GM12878 (cell line): Measurements from ENCODE around the gene ZNF763. TPM values are rescaled to one million over a fixed set of nuclear protein-coding genes. Genes with fewer than 3 reads are reported as not detected.
"Not testable (repeated sequence)": the region's sequence is repeated elsewhere in the genome, so short reads cannot be mapped to it uniquely, and the experiment has no call there.

Experiments used
- ATAC-seq: fragments of 200-7000 bp; cut with Tn5 transposase; 3 replicates; pipeline ENCODE4 v1.9.1; 2020; ENCODE audit warnings: mild to moderate bottlenecking, moderate library complexity
- BruUV-seq: library from RNA; stranded (reverse); fragments of 400-500 nt; replicated peaks from 2 replicates; lab custom pipeline; 2021; lab: Mats Ljungman, UMichigan
- CTCF ChIA-PET: fragments of 300-600 bp; sonication (Branson Sonifier 250); formaldehyde crosslinking; extraction: SDS; loops from one replicate; lab custom pipeline; 2021; ENCODE audit warnings: inconsistent platforms; lab: Yijun Ruan, JAX
- POLR2A ChIA-PET: fragments of 350-600 bp; formaldehyde crosslinking; extraction: SDS; loops from one replicate; lab custom pipeline; 2021; ENCODE audit warnings: inconsistent platforms; lab: Charles Lee
- RAD21 ChIA-PET: fragments of 300-600 bp; sonication (Branson Sonifier 250); formaldehyde crosslinking; loops from one replicate; lab custom pipeline; 2023; ENCODE audit warnings: antibody characterized with exemption; ENCODE audit not compliant: unreplicated experiment; lab: Charles Lee
- SMC1A ChIA-PET: fragments of 300-600 bp; sonication (Branson Sonifier 250); formaldehyde crosslinking; loops from one replicate; lab custom pipeline; 2023; ENCODE audit not compliant: unreplicated experiment, uncharacterized antibody; lab: Charles Lee
- DNase-seq: peaks from one replicate; pipeline ENCODE4 v3.0.0-alpha.2; 2011; ENCODE audit warnings: low read depth, low spot score
- FAIRE-seq: peaks from 3 replicates; lab custom pipeline; 2011; peaks lifted over from hg19 to GRCh38; lab: Jason Lieb, UNC
- H2AFZ ChIP-seq: 2 replicates; pipeline ENCODE4 v1.6.0; 2011; ENCODE audit warnings: low read depth, low read length, control low read depth; ENCODE audit not compliant: control insufficient read depth
- H3K27ac ChIP-seq: 2 replicates; pipeline ENCODE4 v1.5.1; 2011; ENCODE audit warnings: control low read depth; ENCODE audit not compliant: control insufficient read depth, insufficient read depth
- H3K27me3 ChIP-seq, 2 experiments: replicated peaks in 1 of 2; 2 replicates each; pipeline versions ENCODE4 v1.6.0 to v1.6.1; 2011; ENCODE audit warnings: low read length in 1 of 2; ENCODE audit not compliant: control insufficient read depth in 2 of 2, insufficient read depth in 2 of 2
- H3K36me3 ChIP-seq, 2 experiments: 2 replicates each; pipeline ENCODE4 v1.5.1; 2011; ENCODE audit warnings: low read length in 1 of 2; ENCODE audit not compliant: control insufficient read depth in 2 of 2, insufficient read depth in 2 of 2
- H3K4me1 ChIP-seq: 2 replicates; pipeline ENCODE4 v1.6.1; 2011; ENCODE audit warnings: mild to moderate bottlenecking, low read length, moderate library complexity, mixed read lengths; ENCODE audit not compliant: control insufficient read depth, insufficient read depth
- H3K4me2 ChIP-seq: 2 replicates; pipeline ENCODE4 v1.6.0; 2011; ENCODE audit warnings: control low read depth; ENCODE audit not compliant: control insufficient read depth, insufficient read depth
- H3K4me3 ChIP-seq: fragments of 200-600 bp; sonication (generic); 2 replicates; pipeline ENCODE4 v1.5.1; 2016
- H3K79me2 ChIP-seq: 2 replicates; pipeline ENCODE4 v1.6.0; 2011; ENCODE audit warnings: low read length; ENCODE audit not compliant: control insufficient read depth, insufficient read depth
- H3K9ac ChIP-seq: 2 replicates; pipeline ENCODE4 v1.8.0; 2011; ENCODE audit warnings: low read length, control low read depth, mixed read lengths; ENCODE audit not compliant: control insufficient read depth, insufficient read depth
- H3K9me3 ChIP-seq: replicated peaks from 3 replicates; pipeline ENCODE4 v1.5.1; 2011; ENCODE audit warnings: mild to moderate bottlenecking, low read length; ENCODE audit not compliant: control insufficient read depth, insufficient read depth
- H4K20me1 ChIP-seq: 2 replicates; pipeline ENCODE4 v1.6.0; 2011; ENCODE audit not compliant: control insufficient read depth, insufficient read depth
- IKZF2 ChIP-seq, 2 experiments: fragments of 450-650 bp; IDR thresholded peaks; 2 replicates each; pipeline ENCODE4 v1.6.1; 2017; ENCODE audit warnings: mild to moderate bottlenecking in 2 of 2, moderate library complexity in 2 of 2
- MTA2 ChIP-seq: fragments of 450-650 bp; IDR thresholded peaks from 2 replicates; pipeline ENCODE4 v1.6.1; 2016; ENCODE audit warnings: low read depth, mild to moderate bottlenecking, moderate library complexity
- NBN ChIP-seq: fragments of 450-650 bp; IDR thresholded peaks from 2 replicates; pipeline ENCODE4 v1.6.1; 2016
- POLR2AphosphoS5 ChIP-seq: IDR thresholded peaks from 2 replicates; pipeline ENCODE4 v1.6.1; 2011; ENCODE audit warnings: mild to moderate bottlenecking, low read length, inconsistent platforms
- WGBS: methylation state at CpG from one replicate; pipeline ENCODE4 v1.1.6; 2016; ENCODE audit warnings: low lambda C conversion rate; ENCODE audit not compliant: insufficient replicate concordance, insufficient coverage; ENCODE audit errors: missing lambda C conversion rate; 5-methylcytosine and 5-hydroxymethylcytosine counted together
- in situ Hi-C: fragments of 300-500 bp; cut with MboI; formaldehyde crosslinking; loops from 9 replicates; pipeline ENCODE4 v1.14.3; 2018; ENCODE audit warnings: mixed read lengths
- intact Hi-C: fragments of 100-400 bp; cut with micrococcal nuclease; formaldehyde crosslinking; loops from one replicate; pipeline ENCODE4 v1.14.2; 2022; ENCODE audit not compliant: unreplicated experiment
- polyA plus RNA-seq, 11 experiments: library from polyadenylated mRNA; depleted of rRNA in 4 of 11; unstranded in 6 of 11; stranded (reverse) in 5 of 11; fragments of >200 nt; fragmentation: Nextera tagmentation in 4 of 11; fragmentation: Illumina TruSeq in 1 of 11; extraction: Ambion mirVana in 4 of 11; extraction: Trizol in 1 of 11; gene quantifications; 1 replicate in 1 of 11; 2 replicates in 10 of 11; pipeline versions ENCODE4 v1.2.1 to v1.2.3, GENCODE V29; 2011 to 2016; ENCODE audit warnings: inconsistent platforms in 2 of 11, missing spikeins in 2 of 11, low read depth in 1 of 11
- total RNA-seq, 4 experiments: library from RNA; depleted of rRNA in 3 of 4; stranded (reverse); fragments of >200 nt in 3 of 4; fragmentation: Illumina TruSeq in 1 of 4; extraction: Trizol in 1 of 4; gene quantifications; 2 replicates each; pipeline versions ENCODE4 v1.2.1 to v1.2.3, GENCODE V29; 2013 to 2021
- TF ChIP-seq, protein P1 (sequence below): fragments of 450-650 bp; IDR thresholded peaks from 2 replicates; pipeline ENCODE4 v1.6.1; 2016; ENCODE audit warnings: mild to moderate bottlenecking

ZNF763 gene
- total and polyA plus RNA-seq, 10 of the 15 experiments (the other 5 are each of a cell fraction or from before 2014, with no cell fraction given): 0.62 to 1.8 (median 1.1) TPM

- 0% methylated on average over 10 of the region's 10 CpGs for WGBS
- H3K4me3 ChIP-seq: peak overlapping the region; percentile 96
- H4K20me1 ChIP-seq, in situ Hi-C loops, H3K27me3 ChIP-seq, DNase-seq, FAIRE-seq, BruUV-seq: not testable (repeated sequence)
- intact Hi-C loops: loop anchor here (1.0 to 10.0 kb wide), 2 partner anchors 40 to 361 kb away; partner anchors contain the start of gene ZNF763
- SMC1A ChIA-PET: interaction anchor here (1.9 to 8.0 kb wide), 5 partner anchors 63 to 215 kb away, joined by 8 to 133 read pairs (median 28); partner anchors contain the start of genes ZNF20, ZNF491 and ZNF878
- peaks cover 28% of the 10 kb centered on the region for H3K79me2 ChIP-seq
- peaks cover 19% of the 10 kb centered on the region for H3K9me3 ChIP-seq
- RAD21 ChIA-PET: interaction anchor here (2.0 to 4.1 kb wide), 2 partner anchors 38 to 128 kb away, joined by 6 to 40 read pairs; partner anchors contain the start of gene ZNF491
- peak; percentile 1; the same call in 2 of the 3 replicates for ATAC-seq
- H3K9ac ChIP-seq: peak overlapping the region; percentile 99
- peak overlapping the region; percentile 61 for H3K4me2 ChIP-seq
- peak overlapping the region; percentile 93; the same call in 1 of the 2 replicates for H2AFZ ChIP-seq
- H3K27ac ChIP-seq: peak overlapping the region; percentile 94
- TF ChIP-seq NBN: 0 out of 2 replicates have a peak, but pooled peaks have one; percentile 9
- 0 out of 4 replicates have a peak, but pooled peaks of 1 of the 2 experiments have one; percentile 4 for TF ChIP-seq IKZF2 (IDR thresholded peaks at IDR 0.05)
- TF ChIP-seq MTA2: peak; percentile 6; the same call in 1 of the 2 replicates
- TF ChIP-seq POLR2AphosphoS5: 0 out of 2 replicates have a peak, but pooled peaks have one; percentile 27
- TF ChIP-seq, protein P1, sequence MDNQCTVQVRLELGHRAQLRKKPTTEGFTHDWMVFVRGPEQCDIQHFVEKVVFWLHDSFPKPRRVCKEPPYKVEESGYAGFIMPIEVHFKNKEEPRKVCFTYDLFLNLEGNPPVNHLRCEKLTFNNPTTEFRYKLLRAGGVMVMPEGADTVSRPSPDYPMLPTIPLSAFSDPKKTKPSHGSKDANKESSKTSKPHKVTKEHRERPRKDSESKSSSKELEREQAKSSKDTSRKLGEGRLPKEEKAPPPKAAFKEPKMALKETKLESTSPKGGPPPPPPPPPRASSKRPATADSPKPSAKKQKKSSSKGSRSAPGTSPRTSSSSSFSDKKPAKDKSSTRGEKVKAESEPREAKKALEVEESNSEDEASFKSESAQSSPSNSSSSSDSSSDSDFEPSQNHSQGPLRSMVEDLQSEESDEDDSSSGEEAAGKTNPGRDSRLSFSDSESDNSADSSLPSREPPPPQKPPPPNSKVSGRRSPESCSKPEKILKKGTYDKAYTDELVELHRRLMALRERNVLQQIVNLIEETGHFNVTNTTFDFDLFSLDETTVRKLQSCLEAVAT: peak; percentile 37; the same call in 1 of the 2 replicates
- TF ChIP-seq, all 136 proteins: peak for 5; not testable (repeated sequence) for 131
- not testable (repeated sequence) for H3K4me1 ChIP-seq, H3K36me3 ChIP-seq
- POLR2A ChIA-PET: interaction anchor here (1.3 kb wide), 1 partner anchor 63 kb away, joined by 7 read pairs; no protein-coding TSS in a partner anchor
- CTCF ChIA-PET: interaction anchor here (0.8 to 6.0 kb wide), 5 partner anchors 37 to 369 kb away, joined by 3 to 84 read pairs (median 6); partner anchors contain the start of genes ZNF20, ZNF44 and ZNF763
Measured at GRCh38 chr19:11925651-11926187, 39.1 kb upstream of the ZNF763 start.
